ENCODE results near the gene FASTKD3.
A peak's percentile ranks its signal among the peaks of the same experiment; 100 is the strongest.

Gene FASTKD3

GRCh38 chr5:7907612-7908011 lies 38.8 kb upstream of the FASTKD3 start:
- no peak overlapping the region for H3K4me3 ChIP-seq (ENCODE audit: low read length)
- no peak for DNase-seq (ENCODE audit: low read depth)
- TF ChIP-seq, protein P1, sequence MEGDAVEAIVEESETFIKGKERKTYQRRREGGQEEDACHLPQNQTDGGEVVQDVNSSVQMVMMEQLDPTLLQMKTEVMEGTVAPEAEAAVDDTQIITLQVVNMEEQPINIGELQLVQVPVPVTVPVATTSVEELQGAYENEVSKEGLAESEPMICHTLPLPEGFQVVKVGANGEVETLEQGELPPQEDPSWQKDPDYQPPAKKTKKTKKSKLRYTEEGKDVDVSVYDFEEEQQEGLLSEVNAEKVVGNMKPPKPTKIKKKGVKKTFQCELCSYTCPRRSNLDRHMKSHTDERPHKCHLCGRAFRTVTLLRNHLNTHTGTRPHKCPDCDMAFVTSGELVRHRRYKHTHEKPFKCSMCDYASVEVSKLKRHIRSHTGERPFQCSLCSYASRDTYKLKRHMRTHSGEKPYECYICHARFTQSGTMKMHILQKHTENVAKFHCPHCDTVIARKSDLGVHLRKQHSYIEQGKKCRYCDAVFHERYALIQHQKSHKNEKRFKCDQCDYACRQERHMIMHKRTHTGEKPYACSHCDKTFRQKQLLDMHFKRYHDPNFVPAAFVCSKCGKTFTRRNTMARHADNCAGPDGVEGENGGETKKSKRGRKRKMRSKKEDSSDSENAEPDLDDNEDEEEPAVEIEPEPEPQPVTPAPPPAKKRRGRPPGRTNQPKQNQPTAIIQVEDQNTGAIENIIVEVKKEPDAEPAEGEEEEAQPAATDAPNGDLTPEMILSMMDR (conservative IDR thresholded peaks at IDR 0.05; ENCODE audit: low read depth, low read length): no peak

- TF ChIP-seq, protein P1 (conservative IDR thresholded peaks at IDR 0.05; ENCODE audit: low read depth, low read length): no peak
- H3K4me3 ChIP-seq (ENCODE audit: low read length): no peak overlapping the region
- peak; percentile 62 for DNase-seq (ENCODE audit: low read depth)
Observed at GRCh38 chr5:7904170-7904569, 35.3 kb upstream of the FASTKD3 start.

DNA sequence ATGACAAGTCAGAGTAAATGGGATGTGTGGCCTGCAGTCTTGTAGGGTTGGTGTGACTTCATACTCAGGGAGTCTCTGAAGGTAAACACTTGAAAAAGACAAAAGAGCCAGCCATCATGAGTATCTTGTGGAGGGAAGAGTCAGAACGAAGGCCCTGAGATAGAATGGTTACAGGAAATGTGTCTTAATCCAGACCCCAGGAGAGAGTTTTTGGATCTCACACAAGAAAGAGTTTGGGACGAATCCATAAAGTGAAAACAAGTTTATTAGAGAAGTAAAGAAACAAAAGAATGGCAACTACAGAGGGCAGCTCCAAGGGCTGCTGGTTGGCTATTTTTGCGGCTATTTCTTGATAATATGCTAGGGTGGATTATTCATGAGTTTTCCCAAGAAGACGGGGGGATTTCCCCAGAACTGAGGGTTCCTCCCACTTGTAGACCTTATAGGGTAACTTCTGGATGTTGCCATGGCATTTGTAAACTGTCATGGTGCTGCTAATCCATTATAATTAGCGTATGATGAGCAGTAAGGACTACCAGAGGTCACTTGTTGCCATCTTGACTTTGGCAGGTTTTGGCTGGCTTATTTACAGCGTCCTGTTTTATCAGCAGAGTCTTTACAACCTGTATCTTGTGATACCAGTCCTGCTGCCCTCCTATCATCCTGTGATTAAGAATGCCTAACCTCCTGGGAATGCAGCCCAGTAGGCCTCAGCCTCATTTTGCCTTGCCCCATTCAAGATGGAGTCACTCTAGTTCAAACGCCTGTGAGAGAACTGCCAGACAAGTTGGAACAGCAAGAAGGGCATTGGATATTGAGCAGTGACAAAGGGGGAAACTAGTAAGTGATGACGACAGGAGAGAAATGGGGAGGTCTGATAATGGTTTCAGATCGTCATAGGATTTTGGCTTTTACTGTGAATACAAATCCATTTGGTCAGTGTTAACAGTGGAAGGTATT lies 34.1 kb upstream of the FASTKD3 start:
- TF ChIP-seq, protein P1 (conservative IDR thresholded peaks at IDR 0.05; ENCODE audit: low read depth, low read length): no peak
- no peak overlapping the region for H3K4me3 ChIP-seq (ENCODE audit: low read length)
- no peak for DNase-seq (ENCODE audit: low read depth)

DNA sequence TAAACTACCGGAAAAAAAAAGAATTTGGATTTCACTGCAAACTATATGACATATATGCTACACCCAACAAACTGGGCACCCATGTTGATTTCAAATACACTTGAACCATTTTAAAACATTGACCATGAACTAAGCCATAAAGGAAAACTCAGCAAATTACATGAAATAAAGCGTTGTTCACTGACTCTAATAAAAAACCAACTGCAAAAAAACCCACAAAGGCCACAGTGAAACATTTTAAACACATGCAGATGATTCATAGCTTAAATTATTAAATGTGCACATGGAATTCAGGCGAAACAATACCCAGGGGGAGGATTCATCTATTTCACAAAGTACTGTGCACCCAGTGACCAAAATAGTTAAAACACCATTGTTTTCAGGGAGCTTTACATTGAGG lies 33.4 kb upstream of the FASTKD3 start:
- DNase-seq (ENCODE audit: low read depth): no peak
- TF ChIP-seq, protein P1 (conservative IDR thresholded peaks at IDR 0.05; ENCODE audit: low read depth, low read length): no peak

GRCh38 chr5:7897014-7897600 lies 28.3 kb upstream of the FASTKD3 start:
- no peak overlapping the region for H3K4me3 ChIP-seq (ENCODE audit: low read length)
- no peak for DNase-seq (ENCODE audit: low read depth)
- TF ChIP-seq, protein P1 (conservative IDR thresholded peaks at IDR 0.05; ENCODE audit: low read depth, low read length): peak; percentile 48

More for the DNA sequence above, 33.4 kb upstream of the FASTKD3 start:
- H3K4me3 ChIP-seq (ENCODE audit: low read length): no peak overlapping the region

DNA sequence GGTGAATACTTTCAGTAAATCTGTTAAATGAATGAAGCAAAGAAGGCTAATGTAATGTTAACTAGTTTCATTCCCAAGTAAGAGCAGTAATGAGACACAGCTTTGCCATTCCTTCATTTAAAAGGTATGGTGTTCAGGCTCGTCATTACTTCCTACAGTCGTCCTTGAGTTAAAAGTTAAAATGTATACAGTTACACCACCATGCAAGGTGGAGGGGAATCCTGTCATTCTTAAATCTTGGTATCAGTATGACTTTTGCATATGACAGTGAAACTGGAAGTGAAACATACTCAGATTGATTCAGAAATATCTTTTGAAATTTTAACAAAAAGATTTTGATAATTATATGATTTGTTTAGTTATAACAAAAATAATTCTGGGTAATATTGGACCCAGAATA lies 26.0 kb upstream of the FASTKD3 start:
- no peak for DNase-seq (ENCODE audit: low read depth)
- TF ChIP-seq, protein P1 (conservative IDR thresholded peaks at IDR 0.05; ENCODE audit: low read depth, low read length): no peak
- no peak overlapping the region for H3K4me3 ChIP-seq (ENCODE audit: low read length)

Measured in retinal pigment epithelial cell (primary cell).